HepG2 (cell line): ENCODE results near the gene CHN2. TPM values are rescaled to one million over a fixed set of nuclear protein-coding genes. Genes with fewer than 3 reads are reported as not detected.

Experiments used
- KMT2B ChIP-seq: IDR thresholded peaks from 2 replicates; pipeline ENCODE4 v1.6.1; 2016; ENCODE audit warnings: missing genetic modification reagents, missing compliant biosample characterization
- MEIS1 ChIP-seq: sonication (generic); formaldehyde crosslinking; IDR thresholded peaks from 2 replicates; pipeline ENCODE4 v1.9.0; 2021; ENCODE audit warnings: mild to moderate bottlenecking, missing genetic modification reagents, moderate library complexity, borderline replicate concordance
- NFIC ChIP-seq: IDR thresholded peaks from 2 replicates; pipeline ENCODE4 v1.6.1; 2012; ENCODE audit warnings: mild to moderate bottlenecking, low read length, inconsistent platforms
- NR2C2 ChIP-seq: sonication (generic); formaldehyde crosslinking; IDR thresholded peaks from 2 replicates; pipeline ENCODE4 v1.4.0; 2020; ENCODE audit warnings: missing genetic modification reagents, mild to moderate bottlenecking, moderate library complexity, borderline replicate concordance
- PHF21A ChIP-seq: sonication (generic); formaldehyde crosslinking; IDR thresholded peaks from 2 replicates; pipeline ENCODE4 v1.5.0; 2020; ENCODE audit warnings: mild to moderate bottlenecking, missing genetic modification reagents
- RARA ChIP-seq: IDR thresholded peaks from 2 replicates; pipeline ENCODE4 v1.6.1; 2016; ENCODE audit warnings: missing genetic modification reagents, missing compliant biosample characterization
- SOX5 ChIP-seq: IDR thresholded peaks from 2 replicates; pipeline ENCODE4 v1.6.1; 2016; ENCODE audit warnings: borderline replicate concordance
- ZFP36L2 ChIP-seq: sonication (generic); formaldehyde crosslinking; IDR thresholded peaks from 2 replicates; pipeline ENCODE4 v1.4.0; 2020; ENCODE audit warnings: missing genetic modification reagents
- ZFP41 ChIP-seq: sonication (generic); formaldehyde crosslinking; IDR thresholded peaks from 2 replicates; pipeline ENCODE4 v1.4.0; 2020; ENCODE audit warnings: mild to moderate bottlenecking, missing genetic modification reagents, borderline replicate concordance
- ZNF530 ChIP-seq: sonication (generic); formaldehyde crosslinking; IDR thresholded peaks from 2 replicates; pipeline ENCODE4 v1.5.0; 2020; ENCODE audit warnings: low read depth, mild to moderate bottlenecking, missing genetic modification reagents
- ZNF724P ChIP-seq: sonication (generic); formaldehyde crosslinking; IDR thresholded peaks from 2 replicates; pipeline ENCODE4 v1.8.0; 2022; ENCODE audit warnings: missing genetic modification reagents, borderline replicate concordance
- ZSCAN31 ChIP-seq: sonication (generic); formaldehyde crosslinking; IDR thresholded peaks from 2 replicates; pipeline ENCODE4 v1.5.0; 2020; ENCODE audit warnings: low read depth, mild to moderate bottlenecking, missing genetic modification reagents
- polyA plus RNA-seq, 8 experiments: library from polyadenylated mRNA; depleted of rRNA in 3 of 8; stranded (reverse) in 7 of 8; unstranded in 1 of 8; fragments of >200 nt; fragmentation: Illumina TruSeq in 4 of 8; extraction: Trizol in 4 of 8; gene quantifications; 2 replicates each; pipeline versions ENCODE4 v1.2.1 to v1.2.3, GENCODE V29; 2011 to 2016; ENCODE audit warnings: low read depth in 4 of 8, missing spikeins in 1 of 8, mixed read lengths in 1 of 8; ENCODE audit not compliant: insufficient read depth in 1 of 8
- total RNA-seq, 5 experiments: library from RNA; depleted of rRNA; stranded (reverse); fragments of >200 nt; fragmentation: Illumina TruSeq; extraction: Trizol; gene quantifications; 2 replicates each; pipeline ENCODE4 v1.2.3, GENCODE V29; 2016; ENCODE audit warnings: low read depth in 1 of 5
- TF ChIP-seq, protein P1 (sequence below): sonication (generic); formaldehyde crosslinking; IDR thresholded peaks from 2 replicates; pipeline ENCODE4 v1.8.0; 2022; ENCODE audit warnings: mild to moderate bottlenecking, missing genetic modification reagents, borderline replicate concordance
- TF ChIP-seq, protein P2 (sequence below): sonication (generic); formaldehyde crosslinking; IDR thresholded peaks from 2 replicates; pipeline ENCODE4 v1.5.1; 2020; ENCODE audit warnings: mild to moderate bottlenecking, moderate library complexity, missing genetic modification reagents
- TF ChIP-seq, protein P3 (sequence below): sonication (generic); formaldehyde crosslinking; conservative IDR thresholded peaks from 2 replicates; pipeline ENCODE4 v1.4.0; 2020; ENCODE audit warnings: missing genetic modification reagents
- TF ChIP-seq, protein P4 (sequence below): sonication (generic); formaldehyde crosslinking; IDR thresholded peaks from 2 replicates; pipeline ENCODE4 v1.4.0; 2020; ENCODE audit warnings: missing genetic modification reagents, borderline replicate concordance

CHN2 gene
- total and polyA plus RNA-seq, 2 of the 13 experiments (the other 11 are each of a cell fraction or from before 2014, with no cell fraction given): 23.5 to 30.5 TPM

DNA sequence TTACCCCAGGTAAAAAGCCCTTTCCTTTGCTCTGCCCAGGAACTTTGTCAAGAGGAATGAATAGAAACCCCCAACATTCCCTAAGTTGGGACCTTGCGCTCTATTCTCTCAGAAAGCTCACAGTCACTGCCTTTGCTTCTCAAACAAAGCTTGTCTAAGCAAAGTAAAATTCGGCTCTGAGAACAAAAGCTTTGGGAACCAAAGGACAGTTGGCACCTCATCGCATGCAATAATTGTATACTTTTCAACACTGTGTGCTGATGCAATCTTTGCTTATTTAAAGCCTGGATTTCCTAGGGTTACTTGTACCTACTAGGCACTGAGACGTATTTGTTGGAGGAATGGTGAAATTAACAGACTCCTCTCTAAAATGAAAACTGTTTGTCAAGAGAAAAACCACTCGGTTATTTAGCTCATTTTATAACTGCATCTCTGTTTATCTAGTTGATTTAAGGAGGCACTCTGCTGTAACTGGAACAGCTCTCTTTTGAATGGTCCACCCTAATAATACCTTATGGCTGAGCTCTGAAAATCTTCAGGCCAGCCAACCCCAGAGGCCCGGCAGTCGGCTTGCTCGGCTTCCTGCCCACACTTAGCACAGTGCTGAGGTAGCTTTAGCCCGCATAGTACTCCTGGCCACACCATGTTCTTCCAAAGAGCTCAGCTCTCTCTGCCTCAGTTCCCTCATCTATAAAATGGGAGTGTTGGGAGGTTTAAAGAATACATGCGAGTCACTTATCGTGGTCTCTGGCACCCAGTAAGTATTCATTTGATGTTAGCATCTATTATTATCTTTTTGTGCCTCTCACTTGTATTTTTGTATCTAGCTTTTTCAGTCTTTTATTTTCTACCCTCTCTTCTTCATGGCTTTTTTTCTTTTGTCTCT lies 288.9 kb downstream of the CHN2 start (continued):
- TF ChIP-seq SOX5 (CRISPR knock-in tag) (peak; percentile 99), KMT2B (0 out of 2 replicates have a peak, but pooled peaks have one; percentile 19), MEIS1 (CRISPR knock-in tag) (no peak), ZNF724P (no peak), ZNF530 (no peak), NR2C2 (0 out of 2 replicates have a peak, but pooled peaks have one; percentile 33), NFIC (peak; percentile 66; the same call in 1 of the 2 replicates), PHF21A (CRISPR knock-in tag) (peak; percentile 79), RARA (peak; percentile 68), ZSCAN31 (CRISPR knock-in tag) (0 out of 2 replicates have a peak, but pooled peaks have one; percentile 34), ZFP41 (CRISPR knock-in tag) (no peak), ZFP36L2 (CRISPR knock-in tag) (no peak)
- TF ChIP-seq, protein P1, sequence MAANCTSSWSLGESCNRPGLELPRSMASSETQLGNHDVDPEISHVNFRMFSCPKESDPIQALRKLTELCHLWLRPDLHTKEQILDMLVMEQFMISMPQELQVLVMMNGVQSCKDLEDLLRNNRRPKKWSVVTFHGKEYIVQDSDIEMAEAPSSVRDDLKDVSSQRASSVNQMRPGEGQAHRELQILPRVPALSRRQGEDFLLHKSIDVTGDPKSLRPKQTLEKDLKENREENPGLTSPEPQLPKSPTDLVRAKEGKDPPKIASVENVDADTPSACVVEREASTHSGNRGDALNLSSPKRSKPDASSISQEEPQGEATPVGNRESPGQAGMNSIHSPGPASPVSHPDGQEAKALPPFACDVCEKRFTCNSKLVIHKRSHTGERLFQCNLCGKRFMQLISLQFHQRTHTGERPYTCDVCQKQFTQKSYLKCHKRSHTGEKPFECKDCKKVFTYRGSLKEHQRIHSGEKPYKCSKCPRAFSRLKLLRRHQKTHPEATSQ (CRISPR knock-in tag): peak; percentile 57; the same call in 1 of the 2 replicates
- TF ChIP-seq, protein P2, sequence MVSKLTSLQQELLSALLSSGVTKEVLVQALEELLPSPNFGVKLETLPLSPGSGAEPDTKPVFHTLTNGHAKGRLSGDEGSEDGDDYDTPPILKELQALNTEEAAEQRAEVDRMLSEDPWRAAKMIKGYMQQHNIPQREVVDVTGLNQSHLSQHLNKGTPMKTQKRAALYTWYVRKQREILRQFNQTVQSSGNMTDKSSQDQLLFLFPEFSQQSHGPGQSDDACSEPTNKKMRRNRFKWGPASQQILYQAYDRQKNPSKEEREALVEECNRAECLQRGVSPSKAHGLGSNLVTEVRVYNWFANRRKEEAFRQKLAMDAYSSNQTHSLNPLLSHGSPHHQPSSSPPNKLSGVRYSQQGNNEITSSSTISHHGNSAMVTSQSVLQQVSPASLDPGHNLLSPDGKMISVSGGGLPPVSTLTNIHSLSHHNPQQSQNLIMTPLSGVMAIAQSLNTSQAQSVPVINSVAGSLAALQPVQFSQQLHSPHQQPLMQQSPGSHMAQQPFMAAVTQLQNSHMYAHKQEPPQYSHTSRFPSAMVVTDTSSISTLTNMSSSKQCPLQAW (CRISPR knock-in tag): no peak
- TF ChIP-seq, protein P3, sequence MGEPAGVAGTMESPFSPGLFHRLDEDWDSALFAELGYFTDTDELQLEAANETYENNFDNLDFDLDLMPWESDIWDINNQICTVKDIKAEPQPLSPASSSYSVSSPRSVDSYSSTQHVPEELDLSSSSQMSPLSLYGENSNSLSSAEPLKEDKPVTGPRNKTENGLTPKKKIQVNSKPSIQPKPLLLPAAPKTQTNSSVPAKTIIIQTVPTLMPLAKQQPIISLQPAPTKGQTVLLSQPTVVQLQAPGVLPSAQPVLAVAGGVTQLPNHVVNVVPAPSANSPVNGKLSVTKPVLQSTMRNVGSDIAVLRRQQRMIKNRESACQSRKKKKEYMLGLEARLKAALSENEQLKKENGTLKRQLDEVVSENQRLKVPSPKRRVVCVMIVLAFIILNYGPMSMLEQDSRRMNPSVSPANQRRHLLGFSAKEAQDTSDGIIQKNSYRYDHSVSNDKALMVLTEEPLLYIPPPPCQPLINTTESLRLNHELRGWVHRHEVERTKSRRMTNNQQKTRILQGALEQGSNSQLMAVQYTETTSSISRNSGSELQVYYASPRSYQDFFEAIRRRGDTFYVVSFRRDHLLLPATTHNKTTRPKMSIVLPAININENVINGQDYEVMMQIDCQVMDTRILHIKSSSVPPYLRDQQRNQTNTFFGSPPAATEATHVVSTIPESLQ (CRISPR knock-in tag): no peak
- TF ChIP-seq, protein P4, sequence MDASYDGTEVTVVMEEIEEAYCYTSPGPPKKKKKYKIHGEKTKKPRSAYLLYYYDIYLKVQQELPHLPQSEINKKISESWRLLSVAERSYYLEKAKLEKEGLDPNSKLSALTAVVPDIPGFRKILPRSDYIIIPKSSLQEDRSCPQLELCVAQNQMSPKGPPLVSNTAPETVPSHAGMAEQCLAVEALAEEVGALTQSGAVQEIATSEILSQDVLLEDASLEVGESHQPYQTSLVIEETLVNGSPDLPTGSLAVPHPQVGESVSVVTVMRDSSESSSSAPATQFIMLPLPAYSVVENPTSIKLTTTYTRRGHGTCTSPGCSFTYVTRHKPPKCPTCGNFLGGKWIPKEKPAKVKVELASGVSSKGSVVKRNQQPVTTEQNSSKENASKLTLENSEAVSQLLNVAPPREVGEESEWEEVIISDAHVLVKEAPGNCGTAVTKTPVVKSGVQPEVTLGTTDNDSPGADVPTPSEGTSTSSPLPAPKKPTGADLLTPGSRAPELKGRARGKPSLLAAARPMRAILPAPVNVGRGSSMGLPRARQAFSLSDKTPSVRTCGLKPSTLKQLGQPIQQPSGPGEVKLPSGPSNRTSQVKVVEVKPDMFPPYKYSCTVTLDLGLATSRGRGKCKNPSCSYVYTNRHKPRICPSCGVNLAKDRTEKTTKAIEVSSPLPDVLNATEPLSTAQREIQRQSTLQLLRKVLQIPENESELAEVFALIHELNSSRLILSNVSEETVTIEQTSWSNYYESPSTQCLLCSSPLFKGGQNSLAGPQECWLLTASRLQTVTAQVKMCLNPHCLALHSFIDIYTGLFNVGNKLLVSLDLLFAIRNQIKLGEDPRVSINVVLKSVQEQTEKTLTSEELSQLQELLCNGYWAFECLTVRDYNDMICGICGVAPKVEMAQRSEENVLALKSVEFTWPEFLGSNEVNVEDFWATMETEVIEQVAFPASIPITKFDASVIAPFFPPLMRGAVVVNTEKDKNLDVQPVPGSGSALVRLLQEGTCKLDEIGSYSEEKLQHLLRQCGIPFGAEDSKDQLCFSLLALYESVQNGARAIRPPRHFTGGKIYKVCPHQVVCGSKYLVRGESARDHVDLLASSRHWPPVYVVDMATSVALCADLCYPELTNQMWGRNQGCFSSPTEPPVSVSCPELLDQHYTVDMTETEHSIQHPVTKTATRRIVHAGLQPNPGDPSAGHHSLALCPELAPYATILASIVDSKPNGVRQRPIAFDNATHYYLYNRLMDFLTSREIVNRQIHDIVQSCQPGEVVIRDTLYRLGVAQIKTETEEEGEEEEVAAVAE (CRISPR knock-in tag): peak; percentile 83
